Measurements from ENCODE around the gene RBMY1F.
"Not testable (repeated sequence)": the region's sequence is repeated elsewhere in the genome, so short reads cannot be mapped to it uniquely, and the experiment has no call there.

Gene RBMY1F

DNA sequence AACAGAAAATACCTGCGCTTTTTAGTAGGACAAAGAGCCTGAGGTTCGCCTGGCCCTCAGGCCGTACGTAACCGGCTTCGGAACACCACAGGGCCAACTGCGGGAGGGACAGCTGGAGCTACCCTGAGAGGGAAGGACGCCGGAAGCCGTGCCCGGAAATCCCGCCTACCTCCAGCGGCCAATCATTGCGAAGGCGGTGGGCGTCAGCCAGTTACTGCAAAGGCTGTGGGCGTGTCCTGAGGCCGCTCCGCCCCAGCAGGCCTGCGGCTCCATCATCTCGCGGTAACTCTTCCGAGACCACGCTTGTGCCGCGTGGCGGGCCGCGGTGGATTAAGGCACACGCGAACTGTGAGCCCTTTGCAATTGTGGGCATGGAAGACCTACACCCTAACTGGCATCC lies at the start of gene RBMY1F:
TSS of gene RBMY1F (minus strand) at position 101 of the 400 bp plus-strand sequence. CDS start 1,954 bp downstream, outside the sequence.
- not testable (repeated sequence) for DNase-seq

DNA sequence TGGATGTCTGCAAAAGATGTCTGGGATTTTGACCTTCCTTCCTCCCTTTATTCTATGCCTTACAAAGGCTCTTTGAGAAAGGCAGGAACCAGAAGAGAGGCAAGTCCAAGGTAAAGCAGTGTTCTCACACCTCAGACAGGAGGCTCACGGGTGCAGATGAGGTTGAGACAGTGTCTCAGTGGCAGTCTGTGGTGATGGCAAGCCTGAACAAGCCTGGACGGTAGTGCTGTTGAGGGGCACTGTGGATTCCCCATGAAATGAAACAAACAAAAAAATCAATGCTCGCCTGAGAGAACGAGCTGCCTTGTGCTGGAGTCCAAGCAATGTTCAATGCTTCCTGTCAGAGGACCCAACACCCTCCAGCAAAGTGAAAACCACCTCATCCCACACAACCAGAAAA lies 31.6 kb downstream of the RBMY1F start:
- not testable (repeated sequence) for DNase-seq

DNA sequence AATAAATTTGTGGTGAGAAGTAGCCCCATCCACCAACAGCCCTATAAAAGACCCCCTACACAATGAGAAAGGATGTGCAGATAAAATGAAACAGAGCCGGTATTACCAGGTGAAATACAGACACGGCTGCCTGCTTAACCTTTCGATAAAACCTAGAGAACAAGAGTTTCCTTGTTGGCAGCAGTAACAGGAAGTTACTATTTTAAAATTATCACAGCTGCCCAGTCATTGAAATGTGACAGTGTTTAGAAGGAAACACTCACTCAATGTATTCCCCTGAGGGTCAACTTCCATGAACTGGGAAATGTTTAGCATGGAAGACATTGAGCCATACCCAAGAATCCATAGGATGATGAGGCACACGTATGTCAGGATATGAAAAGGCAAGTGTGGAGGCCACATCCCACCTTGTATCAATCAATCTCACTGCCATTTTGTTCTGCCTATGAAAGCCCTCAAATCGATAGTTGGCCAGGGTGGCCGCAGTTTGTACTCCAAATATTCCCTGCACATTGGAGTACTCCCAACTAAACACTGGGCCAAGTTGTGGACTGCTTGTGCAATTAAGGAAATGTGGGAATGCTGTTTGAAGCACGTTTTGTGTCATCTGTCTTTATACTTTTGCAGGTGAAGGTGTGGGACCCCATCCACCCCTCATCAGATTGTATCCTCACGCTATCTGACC lies 41.6 kb downstream of the RBMY1F start:
- DNase-seq = not testable (repeated sequence)

DNA sequence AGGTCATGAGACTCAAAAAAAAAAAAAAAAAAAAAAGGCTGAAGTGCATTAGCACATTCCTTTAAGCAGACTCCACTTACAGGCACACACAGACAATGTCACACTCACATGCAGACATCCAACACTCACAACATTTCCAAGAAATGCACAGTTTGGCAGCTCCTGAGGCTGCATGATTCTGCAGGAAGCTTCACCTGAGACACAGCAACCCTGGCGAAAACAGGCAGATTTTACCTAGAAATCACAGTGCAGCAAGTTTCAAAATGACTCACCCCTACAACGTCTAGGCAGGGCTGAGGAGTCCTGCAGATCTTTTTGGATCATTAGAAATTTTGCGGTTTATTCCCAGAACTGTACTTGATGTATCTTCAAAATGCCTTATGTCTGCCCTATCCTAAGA lies 48.0 kb downstream of the RBMY1F start:
- DNase-seq = not testable (repeated sequence)

DNA sequence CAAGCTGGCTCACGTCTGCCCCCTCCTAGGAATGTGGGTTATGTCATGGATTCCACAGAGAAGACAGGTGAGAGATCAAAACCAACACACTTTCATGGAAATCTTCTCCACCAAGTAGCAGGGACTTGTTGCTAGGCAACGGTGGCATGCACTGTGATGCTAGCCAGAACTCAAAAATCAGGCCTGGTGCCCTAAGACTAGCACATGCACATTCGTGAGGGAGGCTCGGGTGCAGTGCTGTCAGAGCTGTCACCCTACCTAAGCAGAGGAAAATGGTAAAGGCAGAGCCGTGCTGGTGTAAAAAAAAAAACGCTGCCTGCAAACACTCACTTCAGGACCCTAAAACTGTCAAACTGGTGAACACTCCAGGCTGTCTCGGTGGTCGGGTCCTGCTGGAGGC lies 52.2 kb downstream of the RBMY1F start:
- DNase-seq = not testable (repeated sequence)

Data from CD4-positive, alpha-beta T cell treated with Interleukin-4 for 4 hours (primary cell).